HG03039 (cell line): ENCODE results near the gene STK11IP.

ENCODE experiments used
- ATAC-seq: cut with Tn5 transposase; IDR thresholded peaks from one replicate; pipeline ENCODE4 v1.9.1; 2021; ENCODE audit warnings: mild to moderate bottlenecking, moderate library complexity; ENCODE audit not compliant: unreplicated experiment

STK11IP gene

GRCh38 chr2:219631406-219631891 lies 33.8 kb downstream of the STK11IP start:
- ATAC-seq: no peak

- no peak for ATAC-seq
Measured at GRCh38 chr2:219631904-219632759, 34.5 kb downstream of the STK11IP start.

GRCh38 chr2:219632760-219633105 lies 35.1 kb downstream of the STK11IP start:
- no peak for ATAC-seq

GRCh38 chr2:219633276-219634065 lies 35.8 kb downstream of the STK11IP start:
- no peak for ATAC-seq

- ATAC-seq: no peak
Measured at GRCh38 chr2:219634171-219634940, 36.7 kb downstream of the STK11IP start.

- no peak for ATAC-seq
Measured at GRCh38 chr2:219634951-219635751, 37.5 kb downstream of the STK11IP start.

GRCh38 chr2:219636144-219636915 lies 38.7 kb downstream of the STK11IP start:
- ATAC-seq: no peak

- no peak for ATAC-seq
Measured at GRCh38 chr2:219636941-219637841, 39.5 kb downstream of the STK11IP start.

GRCh38 chr2:219637842-219638185 lies 40.2 kb downstream of the STK11IP start:
- ATAC-seq: no peak

- no peak for ATAC-seq
Measured at GRCh38 chr2:219638217-219638947, 40.7 kb downstream of the STK11IP start.

- no peak for ATAC-seq
Measured at GRCh38 chr2:219638948-219639755, 41.5 kb downstream of the STK11IP start.

- ATAC-seq: no peak
Measured at GRCh38 chr2:219641390-219642068, 43.9 kb downstream of the STK11IP start.

GRCh38 chr2:219642069-219642454 lies 44.4 kb downstream of the STK11IP start:
- ATAC-seq: no peak

- ATAC-seq: peak; percentile 95
Measured at GRCh38 chr2:219642465-219643083, 44.9 kb downstream of the STK11IP start.

GRCh38 chr2:219643084-219643473 lies 45.4 kb downstream of the STK11IP start:
- ATAC-seq: no peak

- ATAC-seq: no peak
Measured at GRCh38 chr2:219643788-219644398, 46.2 kb downstream of the STK11IP start.
